ENCODE results near the gene TAAR2. TPM values are rescaled to one million over a fixed set of nuclear protein-coding genes. Genes with fewer than 3 reads are reported as not detected.

TAAR2 gene
- total RNA-seq, 4 donors from 2014 or later, result not detected

DNA sequence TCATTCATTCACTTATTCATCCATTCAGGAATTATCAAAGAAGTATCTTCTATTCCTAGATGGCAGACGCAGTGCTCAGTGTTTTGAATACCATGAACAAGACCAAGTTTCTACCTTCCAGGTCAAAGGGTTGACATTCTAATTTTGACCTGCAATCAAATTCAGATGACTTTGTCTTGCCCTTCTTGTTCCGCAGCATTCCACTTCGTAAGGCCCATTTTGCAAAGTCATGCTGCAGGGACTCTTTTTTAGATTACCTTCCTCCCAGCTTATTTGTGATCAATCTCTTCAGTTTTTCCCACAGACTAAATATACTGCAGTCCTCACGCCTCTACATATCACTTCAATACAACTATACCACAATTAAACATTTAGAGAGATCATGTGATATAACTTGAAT is 42.0 kb upstream of the TAAR2 start:
- H3K4me3 ChIP-seq, result no peak overlapping the region
- intact Hi-C loops (cut with DNase I; ENCODE audit: low total_unique reads) (no loop called here), in situ Hi-C loops (cut with MboI; ENCODE audit: low sequenced_read_pairs in 4 of 4) (no loop called here)
- DNase-seq, result no peak
- H3K36me3 ChIP-seq, result no peaks in the 10 kb centered on the region
- TF ChIP-seq POLR2A (IDR thresholded peaks at IDR 0.05), result no peak
- TF ChIP-seq, protein P1, sequence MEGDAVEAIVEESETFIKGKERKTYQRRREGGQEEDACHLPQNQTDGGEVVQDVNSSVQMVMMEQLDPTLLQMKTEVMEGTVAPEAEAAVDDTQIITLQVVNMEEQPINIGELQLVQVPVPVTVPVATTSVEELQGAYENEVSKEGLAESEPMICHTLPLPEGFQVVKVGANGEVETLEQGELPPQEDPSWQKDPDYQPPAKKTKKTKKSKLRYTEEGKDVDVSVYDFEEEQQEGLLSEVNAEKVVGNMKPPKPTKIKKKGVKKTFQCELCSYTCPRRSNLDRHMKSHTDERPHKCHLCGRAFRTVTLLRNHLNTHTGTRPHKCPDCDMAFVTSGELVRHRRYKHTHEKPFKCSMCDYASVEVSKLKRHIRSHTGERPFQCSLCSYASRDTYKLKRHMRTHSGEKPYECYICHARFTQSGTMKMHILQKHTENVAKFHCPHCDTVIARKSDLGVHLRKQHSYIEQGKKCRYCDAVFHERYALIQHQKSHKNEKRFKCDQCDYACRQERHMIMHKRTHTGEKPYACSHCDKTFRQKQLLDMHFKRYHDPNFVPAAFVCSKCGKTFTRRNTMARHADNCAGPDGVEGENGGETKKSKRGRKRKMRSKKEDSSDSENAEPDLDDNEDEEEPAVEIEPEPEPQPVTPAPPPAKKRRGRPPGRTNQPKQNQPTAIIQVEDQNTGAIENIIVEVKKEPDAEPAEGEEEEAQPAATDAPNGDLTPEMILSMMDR (IDR thresholded peaks at IDR 0.05 in 4 of 5, conservative IDR thresholded peaks at IDR 0.05 in 1 of 5), result no peak
- no peaks in the 10 kb centered on the region for H3K9me3 ChIP-seq
- no peak for ATAC-seq
- H3K27me3 ChIP-seq, result no peaks in the 10 kb centered on the region
- peaks cover 0 to 3% of the 10 kb centered on the region in 2 donors for H3K4me1 ChIP-seq
- no peak overlapping the region for H3K27ac ChIP-seq

DNA sequence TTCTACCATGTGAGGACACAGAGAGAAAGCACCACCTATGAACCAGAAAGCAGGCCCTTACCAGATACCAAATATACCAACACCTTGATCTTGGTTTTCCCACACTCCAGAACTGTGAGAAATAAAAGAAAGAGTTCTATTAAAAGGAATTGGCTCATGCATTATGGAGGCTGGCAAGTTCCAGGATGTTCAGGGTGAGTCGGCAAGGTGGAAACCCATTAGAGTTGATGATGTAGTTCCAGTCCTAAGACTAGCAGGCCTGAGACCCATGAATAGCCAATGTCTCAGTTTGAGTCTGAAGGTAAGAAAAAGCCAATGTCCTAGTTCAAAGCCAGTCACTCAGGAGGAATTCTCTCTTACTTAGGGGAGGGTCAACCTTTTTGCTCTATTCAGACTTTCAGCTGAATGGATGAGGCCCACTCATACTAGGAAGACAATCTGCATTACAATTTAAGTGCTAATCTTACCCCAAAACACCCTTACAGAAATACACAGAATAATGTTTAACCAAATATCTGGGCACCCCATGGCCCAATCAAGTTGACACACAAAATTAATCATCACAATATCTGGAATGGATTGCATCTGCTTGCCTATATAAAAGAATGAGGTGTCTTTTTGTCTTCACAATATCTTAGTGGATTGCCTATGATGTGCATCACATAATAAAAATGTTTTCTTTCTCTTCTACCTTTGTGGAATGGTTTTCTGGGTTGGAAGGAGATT is 40.4 kb upstream of the TAAR2 start:
- Histone ChIP-seq H3K36me3 (no peaks in the 10 kb centered on the region), H3K27ac (no peak overlapping the region), H3K27me3 (no peaks in the 10 kb centered on the region), H3K4me1 (no peaks in the 10 kb centered on the region), H3K9me3 (no peaks in the 10 kb centered on the region), H3K4me3 (no peak overlapping the region)
- TF ChIP-seq, protein P1 (IDR thresholded peaks at IDR 0.05 in 4 of 5, conservative IDR thresholded peaks at IDR 0.05 in 1 of 5), result no peak
- no peak for TF ChIP-seq POLR2A (IDR thresholded peaks at IDR 0.05)
- no peak for ATAC-seq
- DNase-seq, result no peak
- in situ Hi-C loops (cut with MboI; ENCODE audit: low sequenced_read_pairs in 4 of 4) (no loop called here), intact Hi-C loops (cut with DNase I; ENCODE audit: low total_unique reads) (no loop called here)

DNA sequence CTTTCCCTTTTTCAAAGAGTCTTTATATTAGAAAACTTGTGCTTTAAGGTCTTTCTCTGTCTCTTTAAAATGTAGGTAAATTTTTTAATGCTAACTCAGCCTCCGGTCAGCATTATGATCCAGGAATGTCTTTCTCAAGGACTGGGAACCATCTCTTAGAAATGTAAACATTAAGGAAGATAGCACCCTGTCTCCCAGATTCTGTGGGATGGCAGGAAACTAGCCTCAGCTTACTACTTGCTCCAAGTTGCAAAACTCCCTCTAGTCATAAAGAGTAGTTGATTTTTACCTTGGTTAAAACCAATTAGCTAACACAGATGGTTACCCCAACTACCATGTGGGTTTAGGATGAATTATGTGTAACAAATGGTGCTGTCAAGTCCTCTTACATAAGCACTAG is 39.6 kb upstream of the TAAR2 start:
- Histone ChIP-seq H3K9me3 (no peaks in the 10 kb centered on the region), H3K36me3 (no peaks in the 10 kb centered on the region), H3K4me3 (no peak overlapping the region), H3K27me3 (no peaks in the 10 kb centered on the region), H3K4me1 (no peaks in the 10 kb centered on the region), H3K27ac (no peak overlapping the region)
- intact Hi-C loops (cut with DNase I; ENCODE audit: low total_unique reads) (no loop called here), in situ Hi-C loops (cut with MboI; ENCODE audit: low sequenced_read_pairs in 4 of 4) (no loop called here)
- TF ChIP-seq, protein P1 (IDR thresholded peaks at IDR 0.05 in 4 of 5, conservative IDR thresholded peaks at IDR 0.05 in 1 of 5), result no peak
- TF ChIP-seq POLR2A (IDR thresholded peaks at IDR 0.05), result no peak
- ATAC-seq (no peak), DNase-seq (no peak)

DNA sequence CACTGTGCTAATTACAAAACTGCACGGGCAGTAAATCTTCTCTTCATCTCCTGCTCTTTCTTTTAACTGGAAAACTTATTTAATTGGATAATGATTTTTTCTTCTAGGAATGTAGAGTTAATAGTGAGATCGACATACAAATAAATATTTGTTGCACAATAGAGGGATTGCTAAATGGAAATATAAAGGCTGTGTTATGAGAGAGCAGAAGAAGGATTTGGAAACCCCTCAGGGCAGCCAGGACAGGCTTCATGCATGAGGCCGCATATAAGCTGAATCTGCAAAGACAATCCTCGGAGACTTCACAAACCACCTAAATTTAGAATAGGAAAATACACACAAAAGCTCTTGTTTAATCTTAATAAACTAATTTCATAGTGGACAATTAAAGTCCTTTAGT is 37.8 kb upstream of the TAAR2 start:
- TF ChIP-seq POLR2A (IDR thresholded peaks at IDR 0.05), result no peak
- TF ChIP-seq, protein P1 (IDR thresholded peaks at IDR 0.05 in 4 of 5, conservative IDR thresholded peaks at IDR 0.05 in 1 of 5), result no peak
- Histone ChIP-seq H3K27ac (no peak overlapping the region), H3K4me1 (no peaks in the 10 kb centered on the region), H3K9me3 (no peaks in the 10 kb centered on the region), H3K4me3 (no peak overlapping the region), H3K36me3 (no peaks in the 10 kb centered on the region), H3K27me3 (no peaks in the 10 kb centered on the region)
- no peak for ATAC-seq
- in situ Hi-C loops (cut with MboI; ENCODE audit: low sequenced_read_pairs in 4 of 4), result no loop called here
- intact Hi-C loops (cut with DNase I; ENCODE audit: low total_unique reads), result no loop called here
- no peak for DNase-seq

DNA sequence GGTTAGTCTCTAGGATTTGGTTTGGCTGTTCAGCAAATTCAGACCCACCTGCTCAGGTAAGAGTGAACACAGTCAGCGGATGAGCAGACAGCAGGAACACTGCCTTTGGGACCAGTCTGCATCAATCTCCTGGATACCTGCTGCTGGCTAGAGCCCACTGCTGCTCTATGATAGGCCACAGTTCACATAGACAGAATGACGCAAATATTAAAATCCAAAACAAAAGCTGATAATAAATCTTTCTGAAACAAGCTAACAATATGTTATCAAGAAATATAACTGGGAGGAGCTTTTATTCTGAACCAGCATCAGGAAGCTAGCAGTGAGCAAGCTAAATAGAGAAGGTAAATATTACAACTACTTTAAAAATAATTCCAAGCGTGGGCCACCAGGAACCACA is 35.0 kb upstream of the TAAR2 start, which contains the start of gene TAAR1:
TSS of gene TAAR1 (minus strand) at position 101 of the 400 bp plus-strand sequence. CDS start 13,179 bp downstream, outside the sequence.
- Histone ChIP-seq H3K36me3 (no peaks in the 10 kb centered on the region), H3K4me1 (no peaks in the 10 kb centered on the region), H3K27ac (no peak within 1 kb of the TSS), H3K9me3 (no peaks in the 10 kb centered on the region), H3K27me3 (no peaks in the 10 kb centered on the region), H3K4me3 (no peak within 1 kb of the TSS)
- TF ChIP-seq, protein P1 (IDR thresholded peaks at IDR 0.05 in 4 of 5, conservative IDR thresholded peaks at IDR 0.05 in 1 of 5), result no peak
- no peak for TF ChIP-seq POLR2A (IDR thresholded peaks at IDR 0.05)
- ATAC-seq (no peak), DNase-seq (no peak)
- in situ Hi-C loops (cut with MboI; ENCODE audit: low sequenced_read_pairs in 4 of 4) (no loop called here), intact Hi-C loops (cut with DNase I; ENCODE audit: low total_unique reads) (no loop called here)

All from gastrocnemius medialis (tissue), 4 donors.